A204.1 (cell line): ENCODE data around the gene KLF3.

Experiments used
- FAIRE-seq: peaks from 2 replicates; lab custom pipeline; 2012; peaks lifted over from hg19 to GRCh38; lab: Jason Lieb, UNC

The KLF3 gene

DNA sequence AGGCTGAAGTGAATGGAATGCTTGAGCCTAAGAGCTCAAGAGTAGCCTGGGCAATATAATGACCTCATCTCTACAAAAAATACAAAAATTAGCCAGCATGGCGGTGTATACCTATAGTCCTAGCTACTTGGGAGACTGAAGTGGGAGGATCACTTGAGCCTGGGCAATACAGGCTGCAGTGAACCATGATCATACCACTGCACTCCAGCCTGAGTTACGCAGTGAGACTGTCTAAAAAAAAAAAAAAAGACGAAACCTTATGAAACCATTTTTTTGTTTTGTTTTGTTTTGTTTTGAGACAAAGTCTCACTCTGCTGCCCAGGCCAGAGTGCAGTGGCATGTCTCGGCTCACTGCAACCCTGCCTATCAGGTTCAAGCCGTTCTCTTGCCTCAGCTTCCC is 81.9 kb downstream of the KLF3 start:
- no peak for FAIRE-seq

DNA sequence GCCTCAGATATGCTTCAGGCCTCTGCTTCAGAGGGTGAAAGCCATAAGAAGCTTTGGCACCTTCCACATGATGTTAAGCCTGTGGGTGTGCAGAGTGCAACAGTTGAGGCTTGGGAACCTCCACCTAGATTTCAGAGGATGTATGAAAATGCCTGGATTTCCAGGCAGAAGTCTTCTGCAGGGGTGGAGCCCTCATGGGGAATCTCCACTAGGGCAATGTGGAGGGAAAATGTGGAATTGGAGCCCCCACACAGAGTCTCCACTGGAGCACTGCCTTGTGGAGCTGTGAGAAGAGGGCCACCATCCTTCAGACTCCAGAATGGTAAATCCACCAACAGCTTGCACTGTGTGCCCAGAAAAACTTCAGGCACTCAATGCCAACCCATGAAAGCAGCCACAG is 83.6 kb downstream of the KLF3 start:
- no peak for FAIRE-seq

DNA sequence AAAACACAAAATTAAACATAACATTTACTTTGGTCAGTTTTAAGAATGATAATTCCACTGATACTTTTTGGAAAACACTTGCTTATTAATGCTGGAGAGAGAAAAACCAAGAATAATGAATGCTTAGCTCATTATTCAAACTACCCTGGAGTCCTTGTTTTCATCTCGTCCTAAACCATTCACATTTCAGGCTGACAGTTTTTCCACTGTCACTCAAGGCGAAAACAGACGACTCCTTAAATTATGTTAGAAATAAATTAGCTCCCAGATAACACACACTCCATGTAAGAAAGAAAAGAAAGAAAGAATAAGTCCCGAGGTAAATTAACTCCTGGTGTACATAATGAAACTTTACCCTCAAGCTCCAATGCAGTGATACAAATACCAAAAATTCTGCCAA is 85.3 kb downstream of the KLF3 start:
- FAIRE-seq: no peak
